ENCODE measurements around the gene RABL3.

GRCh38 chr3:120764206-120764605 is 21.9 kb upstream of the RABL3 start:
- TF ChIP-seq CTCF (IDR thresholded peaks at IDR 0.05; ENCODE audit: low read length): no peak
- TF ChIP-seq EZH2 (IDR thresholded peaks at IDR 0.05; ENCODE audit: borderline replicate concordance, low read length): no peak

Data from OCI-LY1 (cell line).